ENCODE measurements around the gene MAP2K6.

MAP2K6 gene

DNA sequence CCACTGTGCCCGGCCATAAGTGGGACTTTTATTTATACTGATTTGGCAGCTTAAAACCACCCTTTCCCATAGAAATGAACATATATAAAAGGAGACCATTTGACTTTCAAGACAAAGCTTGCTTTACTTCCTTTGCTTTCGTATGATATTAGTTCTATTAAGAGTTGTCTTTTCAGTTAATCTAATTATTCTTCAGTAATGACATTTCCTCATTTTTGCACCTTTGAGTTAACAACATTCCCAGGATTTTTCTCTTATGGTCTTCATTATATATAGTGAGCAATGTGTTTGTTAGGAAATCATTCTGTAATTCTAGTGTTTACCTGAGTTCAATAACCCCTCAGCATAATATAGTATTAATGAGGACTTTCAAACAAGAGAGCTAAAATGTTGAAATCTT, 173.8 kb downstream of the MAP2K6 start:
- DNase-seq: no peak

DNA sequence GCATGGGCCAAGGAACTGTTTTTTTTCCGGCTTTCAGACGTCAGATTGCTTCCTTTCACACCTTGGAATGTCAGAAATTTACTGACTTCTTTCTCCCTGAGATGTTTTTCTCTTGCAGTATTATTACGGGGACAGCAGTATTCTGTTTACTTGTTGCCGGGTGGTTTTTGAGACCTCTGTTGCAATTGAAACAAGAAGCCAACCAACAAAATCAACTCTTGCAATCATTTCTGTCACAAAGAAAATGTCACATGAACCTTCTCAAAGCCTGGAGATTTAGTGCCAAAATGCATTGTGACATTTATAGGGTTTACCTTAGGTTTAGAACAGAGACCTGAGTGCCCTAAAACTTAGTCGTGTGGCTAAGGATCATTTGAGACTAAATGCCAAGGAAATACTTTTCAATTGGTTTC, 174.3 kb downstream of the MAP2K6 start:
- DNase-seq: no peak

DNA sequence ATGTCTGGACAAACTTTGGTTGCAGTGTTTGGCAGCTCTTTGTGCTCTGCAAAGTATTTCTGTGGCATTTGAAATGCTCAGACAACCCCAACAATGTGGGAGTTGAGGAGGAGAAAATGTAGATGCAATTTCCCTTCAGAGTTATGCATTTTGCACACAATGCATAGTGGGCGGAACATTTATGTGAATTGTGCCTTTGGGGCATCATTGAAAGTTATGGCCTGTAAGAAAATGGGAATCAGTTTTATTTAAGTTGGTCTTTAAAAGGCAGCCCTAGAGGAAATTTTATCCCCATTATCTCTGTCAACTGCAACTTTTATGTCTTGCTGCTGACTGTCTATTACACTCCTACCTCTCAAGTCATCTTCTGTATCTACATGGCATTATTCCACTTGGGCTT, 176.2 kb downstream of the MAP2K6 start:
- no peak for DNase-seq

DNA sequence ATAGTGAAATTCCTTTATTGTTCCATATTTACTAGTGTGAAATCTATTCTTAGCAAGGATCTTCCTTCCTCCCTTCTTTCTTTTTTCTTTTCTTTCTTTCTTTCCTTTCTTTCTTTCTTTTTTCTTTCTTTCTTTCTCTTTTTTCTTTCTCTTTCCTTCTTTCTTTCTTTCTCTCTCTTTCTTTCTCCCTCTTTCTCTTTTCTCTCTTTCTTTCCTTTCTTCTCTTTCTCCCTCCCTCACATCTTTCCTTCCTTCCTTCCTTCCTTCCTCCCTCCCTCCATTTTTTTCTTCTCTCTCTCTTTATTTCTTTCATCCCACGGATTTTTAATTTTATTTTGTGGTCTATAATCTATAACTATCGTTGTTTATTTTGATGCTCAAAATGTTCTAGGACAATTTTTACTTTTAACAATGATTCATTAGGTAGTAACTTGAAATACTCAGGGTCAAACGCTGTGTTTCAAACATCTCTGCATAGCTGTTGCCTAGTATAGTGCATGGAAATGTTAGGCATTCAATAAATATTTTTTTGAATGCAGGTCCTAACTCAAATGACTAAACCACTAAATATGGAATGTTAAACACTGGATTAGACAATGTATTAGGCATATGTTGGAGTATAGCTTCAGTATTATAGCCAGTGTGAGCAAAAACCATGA, 178.3 kb downstream of the MAP2K6 start:
- no peak for DNase-seq

DNA sequence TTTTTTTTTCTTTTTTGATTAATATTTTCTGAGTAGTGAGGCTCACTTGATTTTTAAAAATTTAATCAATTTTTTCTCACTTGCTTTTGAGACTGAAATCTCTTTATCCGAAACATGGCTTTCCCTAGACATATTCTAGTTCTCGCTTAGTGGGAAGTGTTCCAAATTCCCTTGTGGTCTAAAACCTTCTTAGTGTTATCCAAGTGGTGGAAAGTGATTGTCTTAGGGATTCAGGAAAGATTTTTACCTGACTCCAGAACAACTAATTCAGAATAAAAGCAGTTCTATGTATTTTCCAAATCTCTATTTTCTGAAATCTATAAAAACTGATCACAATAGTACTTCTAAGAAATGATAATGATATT, 178.8 kb downstream of the MAP2K6 start:
- no peak for DNase-seq

DNA sequence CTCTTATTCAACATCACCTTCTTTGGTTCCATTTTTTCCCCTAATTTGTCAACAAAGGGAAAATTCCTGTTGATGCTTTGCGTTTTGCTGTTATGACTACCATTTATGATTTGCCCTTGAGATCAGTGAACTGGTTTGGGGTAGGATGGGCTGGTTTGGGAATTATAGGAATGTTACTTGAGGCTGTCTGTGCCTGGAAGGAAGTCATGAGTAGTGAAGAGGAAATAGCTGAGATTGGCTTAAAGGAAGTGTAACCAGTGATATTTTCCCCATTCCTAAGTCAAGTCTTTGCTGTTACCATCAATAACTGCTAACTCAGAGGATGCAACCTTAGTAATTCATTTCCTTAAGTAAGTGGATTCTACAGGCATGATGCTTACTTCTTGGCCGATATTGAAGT, 179.2 kb downstream of the MAP2K6 start:
- no peak for DNase-seq

DNA sequence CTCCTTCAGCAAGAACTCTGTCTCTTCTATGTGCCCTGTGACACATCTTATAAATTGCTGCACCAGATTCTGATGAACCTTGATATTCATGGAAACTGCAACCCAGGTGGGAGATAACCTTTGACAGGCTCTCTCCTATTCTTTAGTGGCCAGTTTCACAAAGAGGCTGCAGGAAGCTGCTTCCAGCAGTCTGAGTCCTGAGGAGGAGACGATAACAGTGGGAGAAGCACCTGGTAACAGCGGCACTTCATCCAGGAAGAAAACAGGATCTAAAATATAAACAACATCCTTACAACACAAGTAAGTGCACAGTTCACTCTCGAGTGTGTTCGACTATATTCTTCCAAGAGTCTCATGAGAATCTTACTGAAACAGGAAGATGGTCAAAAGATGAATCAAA, 180.1 kb downstream of the MAP2K6 start:
- DNase-seq: no peak

DNA sequence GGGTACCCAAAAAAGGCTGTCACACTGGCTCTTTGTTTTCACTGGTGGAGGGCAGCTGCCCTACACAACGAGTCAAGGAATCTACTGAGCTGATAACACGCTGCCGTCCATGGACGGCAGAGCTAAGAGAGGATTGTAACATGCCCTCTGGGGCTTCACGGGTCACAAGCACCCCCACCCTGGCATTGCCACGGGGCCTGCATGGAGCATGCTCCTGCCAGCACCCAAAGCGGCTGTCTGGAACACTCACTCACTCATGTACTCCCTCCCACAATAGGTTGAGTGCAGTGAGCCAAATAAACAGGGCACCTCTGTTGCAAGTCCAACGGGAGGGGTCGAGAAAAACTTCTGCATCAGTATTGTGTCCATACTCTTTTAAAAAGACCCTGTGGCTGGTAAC, 181.6 kb downstream of the MAP2K6 start:
- DNase-seq: no peak

DNA sequence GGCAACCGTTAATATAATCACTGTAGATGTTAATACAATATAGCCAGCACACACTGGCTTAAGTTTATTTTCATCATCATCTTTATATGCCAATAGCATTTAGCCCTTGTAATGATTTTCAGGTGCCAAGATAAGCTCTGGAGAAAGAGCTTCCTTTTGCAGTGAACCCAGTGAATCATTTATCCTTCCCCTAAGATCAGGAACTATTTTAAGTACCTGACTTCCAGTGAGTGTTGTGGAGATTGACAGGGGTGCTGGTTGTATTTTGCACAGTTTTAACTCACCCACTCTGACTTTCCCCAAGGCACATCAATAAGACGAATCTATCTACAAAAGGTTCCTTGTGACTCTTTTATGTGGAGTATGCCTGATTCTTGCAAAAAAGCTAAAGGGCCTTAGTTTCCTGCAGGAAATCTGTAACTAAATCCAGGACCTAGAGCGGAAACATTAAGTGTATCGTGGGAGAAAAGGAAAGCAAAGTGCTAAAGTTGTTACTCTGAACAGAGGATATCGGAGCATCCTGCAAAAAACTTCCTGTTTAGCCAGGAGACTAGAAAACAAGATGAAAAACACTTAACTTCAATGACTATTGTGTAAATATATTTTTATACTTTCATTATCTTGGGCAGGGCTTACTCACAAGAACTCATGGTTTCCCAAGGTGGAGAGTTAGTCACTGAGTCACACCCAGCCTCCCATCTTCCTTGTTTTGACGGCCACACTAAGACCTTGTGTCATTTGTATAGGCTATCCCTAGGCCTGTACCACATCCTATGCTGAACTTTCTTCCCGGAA, 183.6 kb downstream of the MAP2K6 start:
- no peak for DNase-seq

DNA sequence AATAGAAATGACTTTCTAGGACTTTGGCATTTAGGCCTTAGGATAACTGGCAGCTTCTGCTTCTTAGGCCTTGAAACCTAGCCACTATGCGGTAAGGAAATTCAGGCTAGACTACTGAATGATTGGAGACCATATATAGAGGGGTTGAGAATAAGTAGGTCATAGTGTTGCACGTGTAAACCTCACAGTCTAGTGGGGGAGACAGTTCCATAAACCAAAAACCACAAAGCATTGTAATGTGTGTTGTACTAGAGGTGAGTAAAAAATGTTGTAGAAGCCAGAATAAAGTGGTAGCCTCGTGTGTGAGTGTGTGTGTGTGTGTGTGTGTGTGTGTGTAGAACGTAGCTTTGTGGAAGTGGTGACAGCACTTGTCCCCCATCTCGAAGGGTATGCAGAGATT, 188.5 kb downstream of the MAP2K6 start:
- DNase-seq: no peak

Measured in NCI-H1417 treated with DMSO at 0.1 percent for 48 hours (cell line).